22Rv1 (cell line): ENCODE measurements around the gene RAB31.

Experiments
- H3K27ac ChIP-seq: fragments of 450-650 bp; 2 replicates; pipeline ENCODE4 v1.5.1; 2017
- CTCF ChIP-seq: fragments of 450-650 bp; IDR thresholded peaks from 2 replicates; pipeline ENCODE4 v1.5.1; 2017; ENCODE audit warnings: mild to moderate bottlenecking
- ZFX ChIP-seq: fragments of 450-650 bp; IDR thresholded peaks from 2 replicates; pipeline ENCODE4 v1.6.1; 2017; ENCODE audit warnings: antibody characterized with exemption, borderline replicate concordance

Gene RAB31

DNA sequence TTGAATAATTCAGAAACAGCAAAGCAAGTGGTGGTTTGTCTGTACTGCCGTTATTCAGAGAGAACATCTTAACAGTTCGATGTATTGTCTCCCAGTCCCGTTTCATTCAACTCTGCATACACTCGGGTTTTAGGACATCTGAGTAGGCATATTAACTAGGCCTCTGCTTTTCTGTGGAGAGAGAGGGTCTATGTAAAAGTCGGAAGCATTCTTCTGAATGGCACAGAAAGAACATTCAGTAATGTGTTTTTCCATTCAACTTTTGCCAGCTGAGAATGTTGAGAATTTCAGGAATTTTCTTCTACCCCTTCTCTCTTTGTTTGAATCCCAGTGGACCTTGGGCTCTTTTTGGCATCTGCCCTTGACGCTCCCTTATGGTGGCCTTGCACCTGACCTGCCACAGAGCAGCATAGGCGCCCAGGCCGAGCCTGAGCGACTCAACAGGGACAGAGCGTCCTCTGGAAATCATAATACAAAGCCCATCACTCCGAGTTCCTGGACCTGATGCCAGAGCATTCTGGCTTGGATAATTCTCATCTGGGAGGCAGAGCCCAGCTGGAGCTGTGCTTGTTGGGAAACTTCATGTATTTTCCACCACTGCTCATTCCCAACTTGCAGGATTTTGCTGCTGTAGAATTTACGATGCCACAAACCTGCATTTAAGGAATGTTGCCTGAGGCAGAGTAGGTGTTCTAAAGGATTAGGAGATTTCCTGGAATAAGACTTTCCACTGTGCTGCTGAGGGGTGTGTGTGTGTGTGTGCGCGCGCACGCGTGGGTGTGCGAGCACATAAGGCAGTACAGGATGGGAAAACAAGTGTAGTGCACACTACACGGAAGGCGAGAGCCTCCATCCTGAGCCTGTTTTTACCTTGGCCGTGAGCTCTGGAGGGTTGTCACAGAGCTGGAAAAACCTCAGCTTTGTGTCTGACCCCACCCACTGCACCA, 100.5 kb downstream of the RAB31 start:
- H3K27ac ChIP-seq, result no peak overlapping the region
- no peak for TF ChIP-seq CTCF
- no peak for TF ChIP-seq ZFX

GRCh38 chr18:9809697-9810096, 101.6 kb downstream of the RAB31 start:
- H3K27ac ChIP-seq, result no peak overlapping the region

DNA sequence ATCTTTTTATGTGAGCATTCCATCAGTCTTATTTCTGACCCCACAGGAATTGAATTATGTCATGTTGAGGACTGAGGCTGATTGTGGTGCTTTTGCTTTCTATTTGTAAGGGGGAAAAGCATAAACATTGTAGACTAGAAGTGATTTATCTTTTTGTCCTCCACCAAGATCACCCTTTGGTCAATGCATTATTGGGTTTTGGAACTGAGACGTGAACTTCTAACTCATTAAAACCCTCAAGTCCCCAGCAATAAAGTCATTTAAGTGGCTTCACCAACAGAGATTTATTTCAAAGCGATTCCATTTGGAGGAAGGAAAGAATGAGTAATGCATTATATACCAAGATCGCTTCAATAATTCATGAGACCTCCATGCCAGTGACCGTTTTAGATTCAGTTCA, 102.2 kb downstream of the RAB31 start:
- TF ChIP-seq CTCF (no peak), ZFX (no peak)
- no peak overlapping the region for H3K27ac ChIP-seq

More at GRCh38 chr18:9809697-9810096, 101.6 kb downstream of the RAB31 start:
- TF ChIP-seq ZFX (no peak), CTCF (no peak)

DNA sequence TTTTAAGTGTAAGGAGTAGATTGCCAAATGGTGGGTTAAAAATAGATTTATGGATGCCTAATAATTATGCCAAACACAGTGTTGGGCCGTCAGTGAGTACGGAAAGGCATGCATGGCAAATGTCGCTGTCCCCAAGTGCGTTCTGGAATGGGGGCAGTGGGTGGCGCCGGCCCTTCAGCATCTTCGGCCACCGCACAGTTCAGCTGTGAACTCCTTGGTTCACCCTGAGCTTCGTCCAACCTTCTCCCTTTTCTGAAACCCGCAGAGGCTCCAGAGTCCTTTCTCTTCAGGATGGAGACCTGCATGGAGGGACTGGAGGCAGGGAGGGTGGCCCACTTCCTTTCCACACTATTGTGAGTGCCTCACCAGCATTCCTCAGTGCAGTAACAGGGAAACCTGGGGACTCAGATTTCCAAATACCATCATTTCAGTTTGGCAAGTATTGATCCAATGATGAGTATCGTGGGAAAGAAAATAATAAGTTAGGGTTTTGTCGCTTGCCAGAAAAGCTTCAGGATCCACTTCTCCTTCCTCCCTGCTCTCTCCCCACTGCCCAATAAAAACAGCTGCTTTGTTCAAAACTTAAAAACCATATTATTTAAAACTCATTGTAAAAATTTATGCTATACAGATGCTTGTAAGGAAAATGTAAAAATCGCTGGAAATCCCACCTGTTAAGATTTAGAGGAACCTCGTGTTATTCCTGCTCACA, 103.0 kb downstream of the RAB31 start:
- TF ChIP-seq ZFX, result no peak
- no peak for TF ChIP-seq CTCF
- no peak overlapping the region for H3K27ac ChIP-seq

- TF ChIP-seq ZFX (no peak), CTCF (no peak)
- H3K27ac ChIP-seq, result no peak overlapping the region
Observed at GRCh38 chr18:9811978-9812377, 103.9 kb downstream of the RAB31 start.

DNA sequence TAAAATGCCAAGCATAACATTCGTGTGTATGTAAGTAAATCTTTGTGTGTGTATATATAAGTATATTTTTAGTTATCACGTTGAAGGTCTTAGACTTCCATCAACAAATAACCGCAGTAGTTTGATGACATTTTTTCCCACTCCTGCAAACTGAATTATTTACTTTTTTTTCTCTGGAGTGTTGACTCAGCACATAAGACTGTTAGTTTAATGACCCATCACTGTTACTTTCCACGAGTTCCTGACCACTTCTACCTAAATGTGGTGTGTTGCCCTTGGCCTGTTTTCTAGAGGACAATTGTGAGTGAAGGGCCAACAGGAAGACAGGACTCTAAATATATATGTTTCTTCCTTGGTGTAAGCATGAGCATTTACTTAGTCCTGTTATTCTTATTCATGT, 106.3 kb downstream of the RAB31 start:
- no peak overlapping the region for H3K27ac ChIP-seq
- TF ChIP-seq CTCF (no peak), ZFX (no peak)

DNA sequence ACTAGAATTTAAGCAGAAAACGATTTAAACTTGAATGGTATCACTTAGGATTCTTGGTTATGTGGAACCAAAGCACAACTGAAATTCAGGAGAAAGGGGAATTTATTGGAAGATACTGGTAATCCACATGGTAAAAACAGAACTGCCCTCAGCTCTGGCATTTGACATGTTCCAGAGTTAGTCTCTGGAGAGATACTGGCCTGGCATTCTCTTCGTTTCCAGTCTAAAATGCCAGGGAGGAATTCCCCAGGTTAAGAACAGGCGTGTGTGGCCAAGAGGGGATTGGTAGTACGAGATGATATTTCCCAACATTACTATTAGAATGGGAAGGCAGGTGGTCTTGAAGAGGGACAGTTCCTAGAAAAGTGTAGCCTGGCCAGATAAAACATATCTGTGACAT, 109.2 kb downstream of the RAB31 start:
- H3K27ac ChIP-seq, result no peak overlapping the region
- TF ChIP-seq CTCF (no peak), ZFX (no peak)
